Measurements from ENCODE around the gene DOCK2. TPM values are rescaled to one million over a fixed set of nuclear protein-coding genes. Genes with fewer than 3 reads are reported as not detected.

Gene DOCK2
- polyA plus RNA-seq, 1 donor (not counting 4 experiments of a cell fraction or from before 2014, with no cell fraction given) = 0.21 TPM

GRCh38 chr5:169905017-169905416 is 267.9 kb downstream of the DOCK2 start:
- TF ChIP-seq, protein P1, sequence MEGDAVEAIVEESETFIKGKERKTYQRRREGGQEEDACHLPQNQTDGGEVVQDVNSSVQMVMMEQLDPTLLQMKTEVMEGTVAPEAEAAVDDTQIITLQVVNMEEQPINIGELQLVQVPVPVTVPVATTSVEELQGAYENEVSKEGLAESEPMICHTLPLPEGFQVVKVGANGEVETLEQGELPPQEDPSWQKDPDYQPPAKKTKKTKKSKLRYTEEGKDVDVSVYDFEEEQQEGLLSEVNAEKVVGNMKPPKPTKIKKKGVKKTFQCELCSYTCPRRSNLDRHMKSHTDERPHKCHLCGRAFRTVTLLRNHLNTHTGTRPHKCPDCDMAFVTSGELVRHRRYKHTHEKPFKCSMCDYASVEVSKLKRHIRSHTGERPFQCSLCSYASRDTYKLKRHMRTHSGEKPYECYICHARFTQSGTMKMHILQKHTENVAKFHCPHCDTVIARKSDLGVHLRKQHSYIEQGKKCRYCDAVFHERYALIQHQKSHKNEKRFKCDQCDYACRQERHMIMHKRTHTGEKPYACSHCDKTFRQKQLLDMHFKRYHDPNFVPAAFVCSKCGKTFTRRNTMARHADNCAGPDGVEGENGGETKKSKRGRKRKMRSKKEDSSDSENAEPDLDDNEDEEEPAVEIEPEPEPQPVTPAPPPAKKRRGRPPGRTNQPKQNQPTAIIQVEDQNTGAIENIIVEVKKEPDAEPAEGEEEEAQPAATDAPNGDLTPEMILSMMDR (optimal IDR thresholded peaks at IDR 0.05 in 1 of 3, IDR thresholded peaks at IDR 0.05 in 1 of 3, conservative IDR thresholded peaks at IDR 0.05 in 1 of 3; ENCODE audit: extremely low read depth in 1 of 3, insufficient read depth in 2 of 3, low read length in 3 of 3) = no peak
- TF ChIP-seq EZH2 (IDR thresholded peaks at IDR 0.05; ENCODE audit: low read length) = no peak
- FAIRE-seq = no peak
- dilution Hi-C loops (cut with MboI; ENCODE audit: extremely low pct_ligation_motif_present, low sequenced_read_pairs) = no loop called here

DNA sequence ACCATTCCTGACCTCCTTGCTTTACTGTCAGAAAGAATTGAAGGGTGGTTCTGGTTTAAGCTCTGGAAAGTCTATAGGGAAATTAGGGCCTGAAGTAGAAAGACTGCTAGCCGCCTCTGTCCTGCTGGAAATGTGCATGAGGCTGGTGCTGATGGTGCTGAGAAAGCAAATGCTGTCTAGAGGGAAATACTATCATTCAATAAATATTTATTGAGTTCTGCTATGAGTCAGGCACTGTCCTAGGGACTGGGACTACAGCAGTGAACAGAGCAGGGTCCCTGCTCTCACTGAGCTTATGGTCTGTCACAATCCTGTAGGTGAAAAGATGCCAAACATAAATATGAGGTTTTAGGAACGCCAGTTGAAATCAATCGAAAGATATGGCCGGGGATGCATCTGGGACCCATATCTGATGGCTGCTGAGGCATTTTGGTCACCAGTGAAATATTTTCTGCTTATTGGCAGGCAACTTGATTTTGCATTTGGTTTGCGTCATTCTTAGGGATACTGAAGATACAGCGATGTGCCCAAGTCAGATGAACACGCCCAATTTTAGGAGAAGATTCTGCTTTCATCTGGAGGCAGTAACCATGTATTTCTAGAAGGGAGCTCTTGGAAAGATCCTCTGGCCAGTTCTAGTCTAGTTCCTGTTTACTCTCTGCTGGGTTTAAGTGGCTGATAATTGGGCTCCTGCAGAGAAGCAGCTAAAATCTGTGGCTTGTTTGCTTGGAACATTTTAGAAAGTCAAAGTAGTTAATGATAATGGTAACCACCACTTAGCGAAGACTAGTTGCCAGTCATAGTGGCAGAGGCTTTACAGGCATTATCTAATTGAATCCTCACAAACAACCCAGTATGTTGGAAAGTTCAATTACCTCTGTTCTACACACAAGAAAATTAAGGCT is 269.9 kb downstream of the DOCK2 start:
- Histone ChIP-seq H4K20me1 (ENCODE audit: control insufficient read depth, extremely low read depth, insufficient read depth, low read length) (no peaks in the 10 kb centered on the region), H3K9me3 (ENCODE audit: control insufficient read depth, low read depth, low read length) (no peaks in the 10 kb centered on the region), H3K9me1 (ENCODE audit: control insufficient read depth, extremely low read depth, insufficient read depth, low read length) (no peaks in the 10 kb centered on the region), H3K27ac (ENCODE audit: control insufficient read depth, insufficient read depth, low read length) (no peak overlapping the region), H3K9ac (ENCODE audit: control insufficient read depth, extremely low read depth, insufficient read depth, low read length) (no peak overlapping the region), H3K4me2 (ENCODE audit: control insufficient read depth, extremely low read depth, insufficient read depth, low read depth, low read length) (no peak overlapping the region), H3K79me2 (ENCODE audit: control insufficient read depth, insufficient read depth, low read length) (no peaks in the 10 kb centered on the region), H3K27me3 (ENCODE audit: control insufficient read depth, extremely low read depth, insufficient read depth, low read length) (no peaks in the 10 kb centered on the region), H3K4me3 (ENCODE audit: control insufficient read depth in 2 of 3, extremely low read depth in 1 of 3, insufficient read depth in 2 of 3, low read depth in 1 of 3, low read length in 3 of 3) (no peak overlapping the region), H2AFZ (ENCODE audit: control insufficient read depth, low read length) (no peak overlapping the region), H3K4me1 (ENCODE audit: control insufficient read depth, extremely low read depth, insufficient read depth, low read length) (no peaks in the 10 kb centered on the region), H3K36me3 (ENCODE audit: control insufficient read depth in 2 of 2, extremely low read depth in 1 of 2, insufficient read depth in 2 of 2, low read length in 2 of 2) (no peaks in the 10 kb centered on the region)
- dilution Hi-C loops (cut with MboI; ENCODE audit: extremely low pct_ligation_motif_present, low sequenced_read_pairs) = no loop called here
- no peak for DNase-seq (ENCODE audit: low read depth, low spot score)
- no peak for TF ChIP-seq EZH2 (IDR thresholded peaks at IDR 0.05; ENCODE audit: low read length)
- TF ChIP-seq, protein P1 (optimal IDR thresholded peaks at IDR 0.05 in 1 of 3, IDR thresholded peaks at IDR 0.05 in 1 of 3, conservative IDR thresholded peaks at IDR 0.05 in 1 of 3; ENCODE audit: extremely low read depth in 1 of 3, insufficient read depth in 2 of 3, low read length in 3 of 3) = no peak
- FAIRE-seq = no peak

More at GRCh38 chr5:169905017-169905416, 267.9 kb downstream of the DOCK2 start:
- Histone ChIP-seq H3K36me3 (ENCODE audit: control insufficient read depth in 2 of 2, extremely low read depth in 1 of 2, insufficient read depth in 2 of 2, low read length in 2 of 2) (no peaks in the 10 kb centered on the region), H3K4me1 (ENCODE audit: control insufficient read depth, extremely low read depth, insufficient read depth, low read length) (no peaks in the 10 kb centered on the region), H2AFZ (ENCODE audit: control insufficient read depth, low read length) (no peak overlapping the region), H4K20me1 (ENCODE audit: control insufficient read depth, extremely low read depth, insufficient read depth, low read length) (no peaks in the 10 kb centered on the region), H3K27ac (ENCODE audit: control insufficient read depth, insufficient read depth, low read length) (no peak overlapping the region), H3K9me1 (ENCODE audit: control insufficient read depth, extremely low read depth, insufficient read depth, low read length) (no peaks in the 10 kb centered on the region), H3K27me3 (ENCODE audit: control insufficient read depth, extremely low read depth, insufficient read depth, low read length) (no peaks in the 10 kb centered on the region), H3K4me3 (ENCODE audit: control insufficient read depth in 2 of 3, extremely low read depth in 1 of 3, insufficient read depth in 2 of 3, low read depth in 1 of 3, low read length in 3 of 3) (no peak overlapping the region), H3K4me2 (ENCODE audit: control insufficient read depth, extremely low read depth, insufficient read depth, low read depth, low read length) (no peak overlapping the region), H3K79me2 (ENCODE audit: control insufficient read depth, insufficient read depth, low read length) (no peaks in the 10 kb centered on the region), H3K9ac (ENCODE audit: control insufficient read depth, extremely low read depth, insufficient read depth, low read length) (no peak overlapping the region), H3K9me3 (ENCODE audit: control insufficient read depth, low read depth, low read length) (no peaks in the 10 kb centered on the region)
- DNase-seq (ENCODE audit: low read depth, low spot score) = no peak

Measured in keratinocyte (primary cell).